Prostate gland (tissue), 2 donors: ENCODE data around the gene BCL7C.

Experiments used
- CTCF ChIP-seq, 4 experiments: fragments of 200-600 bp in 2 of 4; fragments of 450-650 bp in 2 of 4; sonication (generic) in 2 of 4; IDR thresholded peaks; 1 replicate in 3 of 4; 2 replicates in 1 of 4; pipeline ENCODE4 v1.5.1; 2016 to 2019; ENCODE audit warnings: antibody characterized with exemption in 4 of 4, mild to moderate bottlenecking in 2 of 4, moderate library complexity in 2 of 4
- POLR2A ChIP-seq: fragments of 450-650 bp; IDR thresholded peaks from one replicate; pipeline ENCODE4 v1.6.1; 2016; ENCODE audit warnings: antibody characterized with exemption, mild to moderate bottlenecking

GRCh38 chr16:30843501-30843900 is 50.4 kb downstream of the BCL7C start:
- TF ChIP-seq CTCF (IDR thresholded peaks at IDR 0.05) (no peak), POLR2A (no peak)
